HCT116 (cell line): ENCODE measurements around the gene SLC25A33.

Experiments used
- CEBPB ChIP-seq: IDR thresholded peaks from 2 replicates; pipeline ENCODE4 v1.6.1; 2012; ENCODE audit warnings: low read depth
- SIN3A ChIP-seq: IDR thresholded peaks from 2 replicates; pipeline ENCODE4 v1.6.1; 2012; ENCODE audit warnings: low read depth
- YY1 ChIP-seq: IDR thresholded peaks from 2 replicates; pipeline ENCODE4 v1.6.1; 2011; ENCODE audit warnings: low read length, low read depth, moderate library complexity, mild to moderate bottlenecking; ENCODE audit not compliant: insufficient replicate concordance; ENCODE audit errors: extremely low read depth
- TF ChIP-seq, protein P1 (sequence below): IDR thresholded peaks from 2 replicates; pipeline ENCODE4 v1.6.1; 2012
- TF ChIP-seq, protein P2 (sequence below), 3 experiments: fragments of 200-600 bp in 1 of 3; sonication (generic) in 1 of 3; IDR thresholded peaks in 2 of 3; conservative IDR thresholded peaks in 1 of 3; 2 replicates each; pipeline ENCODE4 v1.5.1; 2012 to 2017; ENCODE audit warnings: low read depth in 2 of 3, low read length in 2 of 3, antibody characterized with exemption in 1 of 3, borderline replicate concordance in 1 of 3, control low read depth in 1 of 3, mild to moderate bottlenecking in 1 of 3, mixed read lengths in 1 of 3, mixed run types in 1 of 3, moderate library complexity in 1 of 3; ENCODE audit not compliant: insufficient read depth in 1 of 3

DNA sequence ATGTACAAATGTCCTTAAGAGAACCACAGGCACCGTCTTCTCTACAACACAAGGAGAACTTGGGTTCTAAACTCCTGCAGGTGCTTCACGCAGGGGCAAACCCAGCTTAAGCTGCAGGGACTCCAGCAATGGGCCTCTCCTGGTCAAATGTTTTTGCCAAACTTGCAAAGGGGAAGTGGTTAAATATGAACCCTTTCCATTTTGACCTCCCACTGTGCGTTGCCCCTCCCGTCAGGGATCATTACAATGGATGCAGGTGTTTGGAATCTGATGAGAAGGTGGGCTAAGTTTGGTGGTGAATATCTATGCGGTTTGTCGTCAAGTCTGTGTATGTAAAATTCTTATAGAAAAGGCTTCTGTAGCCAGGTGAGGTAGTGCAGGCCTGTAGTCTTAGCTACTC is 29.1 kb upstream of the SLC25A33 start:
- TF ChIP-seq, protein P1, sequence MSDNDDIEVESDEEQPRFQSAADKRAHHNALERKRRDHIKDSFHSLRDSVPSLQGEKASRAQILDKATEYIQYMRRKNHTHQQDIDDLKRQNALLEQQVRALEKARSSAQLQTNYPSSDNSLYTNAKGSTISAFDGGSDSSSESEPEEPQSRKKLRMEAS: no peak
- TF ChIP-seq YY1 (no peak), SIN3A (no peak), CEBPB (no peak)
- TF ChIP-seq, protein P2, sequence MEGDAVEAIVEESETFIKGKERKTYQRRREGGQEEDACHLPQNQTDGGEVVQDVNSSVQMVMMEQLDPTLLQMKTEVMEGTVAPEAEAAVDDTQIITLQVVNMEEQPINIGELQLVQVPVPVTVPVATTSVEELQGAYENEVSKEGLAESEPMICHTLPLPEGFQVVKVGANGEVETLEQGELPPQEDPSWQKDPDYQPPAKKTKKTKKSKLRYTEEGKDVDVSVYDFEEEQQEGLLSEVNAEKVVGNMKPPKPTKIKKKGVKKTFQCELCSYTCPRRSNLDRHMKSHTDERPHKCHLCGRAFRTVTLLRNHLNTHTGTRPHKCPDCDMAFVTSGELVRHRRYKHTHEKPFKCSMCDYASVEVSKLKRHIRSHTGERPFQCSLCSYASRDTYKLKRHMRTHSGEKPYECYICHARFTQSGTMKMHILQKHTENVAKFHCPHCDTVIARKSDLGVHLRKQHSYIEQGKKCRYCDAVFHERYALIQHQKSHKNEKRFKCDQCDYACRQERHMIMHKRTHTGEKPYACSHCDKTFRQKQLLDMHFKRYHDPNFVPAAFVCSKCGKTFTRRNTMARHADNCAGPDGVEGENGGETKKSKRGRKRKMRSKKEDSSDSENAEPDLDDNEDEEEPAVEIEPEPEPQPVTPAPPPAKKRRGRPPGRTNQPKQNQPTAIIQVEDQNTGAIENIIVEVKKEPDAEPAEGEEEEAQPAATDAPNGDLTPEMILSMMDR (IDR thresholded peaks at IDR 0.05 in 2 of 3, conservative IDR thresholded peaks at IDR 0.05 in 1 of 3; ENCODE audit: borderline replicate concordance in 1 of 3, insufficient read depth in 1 of 3, low read depth in 2 of 3, low read length in 2 of 3): no peak
